Mesothelial cell of epicardium (in vitro differentiated cells): Measurements from ENCODE around the gene SPZ1. TPM values are rescaled to one million over a fixed set of nuclear protein-coding genes. Genes with fewer than 3 reads are reported as not detected.
"Not testable (repeated sequence)": the region's sequence is repeated elsewhere in the genome, so short reads cannot be mapped to it uniquely, and the experiment has no call there.

Source experiments
- DNase-seq, 2 experiments: peaks; one replicate each; pipeline ENCODE4 v3.0.0; 2021; ENCODE audit warnings: low spot score in 2 of 2; ENCODE audit not compliant: unreplicated experiment in 2 of 2
- H3K27ac Mint-ChIP-seq: 2 replicates; pipeline ENCODE4 v1.8.0; 2021; ENCODE audit warnings: mixed read lengths
- H3K27me3 Mint-ChIP-seq: 2 replicates; pipeline ENCODE4 v1.8.0; 2021; ENCODE audit warnings: low read depth, mixed read lengths
- H3K36me3 Mint-ChIP-seq: 2 replicates; pipeline ENCODE4 v1.8.0; 2021; ENCODE audit warnings: mixed read lengths
- H3K4me1 Mint-ChIP-seq: 2 replicates; pipeline ENCODE4 v1.8.0; 2021; ENCODE audit warnings: mixed read lengths
- H3K4me3 Mint-ChIP-seq: 2 replicates; pipeline ENCODE4 v1.8.0; 2021; ENCODE audit warnings: mild to moderate bottlenecking, moderate library complexity, mixed read lengths
- H3K9me3 Mint-ChIP-seq: 2 replicates; pipeline ENCODE4 v1.8.0; 2021; ENCODE audit warnings: mixed read lengths
- CTCF ChIP-seq: fragments of 200-600 bp; sonication (generic); IDR thresholded peaks from one replicate; pipeline ENCODE4 v1.5.0; 2021; ENCODE audit warnings: antibody characterized with exemption; ENCODE audit not compliant: unreplicated experiment
- total RNA-seq: library from RNA; stranded (reverse); gene quantifications from 3 replicates; pipeline ENCODE4 v1.2.1, GENCODE V29; 2021

Gene SPZ1
- total RNA-seq, 1 donor from 2014 or later, result not detected

- no peak overlapping the region for H3K27ac Mint-ChIP-seq
Observed at GRCh38 chr5:80299601-80300000, 20.2 kb upstream of the SPZ1 start.

GRCh38 chr5:80300125-80300524, 19.7 kb upstream of the SPZ1 start:
- no peak for TF ChIP-seq CTCF
- Mint-ChIP-seq H3K27ac (no peak overlapping the region), H3K27me3 (no peaks in the 10 kb centered on the region), H3K4me3 (no peak overlapping the region), H3K9me3 (no peaks in the 10 kb centered on the region), H3K36me3 (no peaks in the 10 kb centered on the region), H3K4me1 (peaks cover 3% of the 10 kb centered on the region)
- DNase-seq, result no peak

More at GRCh38 chr5:80299601-80300000, 20.2 kb upstream of the SPZ1 start:
- TF ChIP-seq CTCF, result no peak
- no peaks in the 10 kb centered on the region for H3K36me3 Mint-ChIP-seq
- no peak for DNase-seq
- peaks cover 3% of the 10 kb centered on the region for H3K4me1 Mint-ChIP-seq
- H3K4me3 Mint-ChIP-seq, result no peak overlapping the region
- H3K27me3 Mint-ChIP-seq, result no peaks in the 10 kb centered on the region
- no peaks in the 10 kb centered on the region for H3K9me3 Mint-ChIP-seq

GRCh38 chr5:80300796-80301195, 19.0 kb upstream of the SPZ1 start:
- not testable (repeated sequence) for H3K4me1 Mint-ChIP-seq, H3K4me3 Mint-ChIP-seq, H3K9me3 Mint-ChIP-seq, H3K36me3 Mint-ChIP-seq, H3K27ac Mint-ChIP-seq, DNase-seq, H3K27me3 Mint-ChIP-seq

- DNase-seq, H3K9me3 Mint-ChIP-seq, H3K27ac Mint-ChIP-seq, H3K36me3 Mint-ChIP-seq, H3K4me3 Mint-ChIP-seq, H3K4me1 Mint-ChIP-seq, H3K27me3 Mint-ChIP-seq: not testable (repeated sequence)
Observed at GRCh38 chr5:80301342-80301741, 18.5 kb upstream of the SPZ1 start.

- no peaks in the 10 kb centered on the region for H3K36me3 Mint-ChIP-seq
- H3K9me3 Mint-ChIP-seq, result no peaks in the 10 kb centered on the region
- H3K27ac Mint-ChIP-seq, result no peak overlapping the region
- no peaks in the 10 kb centered on the region for H3K4me1 Mint-ChIP-seq
- TF ChIP-seq CTCF, result no peak
- DNase-seq, result no peak
- no peaks in the 10 kb centered on the region for H3K27me3 Mint-ChIP-seq
- no peak overlapping the region for H3K4me3 Mint-ChIP-seq
Observed at GRCh38 chr5:80302636-80303035, 17.2 kb upstream of the SPZ1 start.

GRCh38 chr5:80308526-80308925, 11.3 kb upstream of the SPZ1 start:
- Mint-ChIP-seq H3K4me3 (no peak overlapping the region), H3K36me3 (peaks cover 2% of the 10 kb centered on the region)
- no peak for DNase-seq

More at GRCh38 chr5:80308526-80308925, 11.3 kb upstream of the SPZ1 start:
- Mint-ChIP-seq H3K9me3 (peaks cover 8% of the 10 kb centered on the region), H3K4me1 (no peaks in the 10 kb centered on the region), H3K27me3 (no peaks in the 10 kb centered on the region), H3K27ac (no peak overlapping the region)
- TF ChIP-seq CTCF, result no peak
